Bronchial epithelial cell (primary cell): ENCODE measurements around the gene EDN3. TPM values are rescaled to one million over a fixed set of nuclear protein-coding genes. Genes with fewer than 3 reads are reported as not detected.

Experiments
- DNase-seq: peaks from one replicate; pipeline ENCODE4 v3.0.0-alpha.2; 2010; ENCODE audit warnings: low read depth
- FAIRE-seq: peaks from 2 replicates; lab custom pipeline; 2011; peaks lifted over from hg19 to GRCh38; lab: Jason Lieb, UNC
- H3K27me3 ChIP-seq: 2 replicates; pipeline ENCODE4 v1.5.1; 2011; ENCODE audit warnings: low read length; ENCODE audit not compliant: control insufficient read depth, insufficient read depth
- H3K36me3 ChIP-seq: 2 replicates; pipeline ENCODE4 v1.5.1; 2011; ENCODE audit warnings: low read length; ENCODE audit not compliant: control insufficient read depth, insufficient read depth
- H3K4me3 ChIP-seq: 2 replicates; pipeline ENCODE4 v1.5.1; 2011; ENCODE audit warnings: mild to moderate bottlenecking, low read depth, low read length, control low read depth
- total RNA-seq: library from RNA; depleted of rRNA; stranded (reverse); fragments of >200 nt; gene quantifications from 2 replicates; pipeline ENCODE4 v1.2.1, GENCODE V29; 2014
- TF ChIP-seq, protein P1 (sequence below): IDR thresholded peaks from 2 replicates; pipeline ENCODE4 v1.5.1; 2011; ENCODE audit warnings: mild to moderate bottlenecking, moderate library complexity, low read length, control low read depth, inconsistent platforms; ENCODE audit not compliant: insufficient read depth, severe bottlenecking

The EDN3 gene
- total RNA-seq, 1 donor from 2014 or later = not detected

DNA sequence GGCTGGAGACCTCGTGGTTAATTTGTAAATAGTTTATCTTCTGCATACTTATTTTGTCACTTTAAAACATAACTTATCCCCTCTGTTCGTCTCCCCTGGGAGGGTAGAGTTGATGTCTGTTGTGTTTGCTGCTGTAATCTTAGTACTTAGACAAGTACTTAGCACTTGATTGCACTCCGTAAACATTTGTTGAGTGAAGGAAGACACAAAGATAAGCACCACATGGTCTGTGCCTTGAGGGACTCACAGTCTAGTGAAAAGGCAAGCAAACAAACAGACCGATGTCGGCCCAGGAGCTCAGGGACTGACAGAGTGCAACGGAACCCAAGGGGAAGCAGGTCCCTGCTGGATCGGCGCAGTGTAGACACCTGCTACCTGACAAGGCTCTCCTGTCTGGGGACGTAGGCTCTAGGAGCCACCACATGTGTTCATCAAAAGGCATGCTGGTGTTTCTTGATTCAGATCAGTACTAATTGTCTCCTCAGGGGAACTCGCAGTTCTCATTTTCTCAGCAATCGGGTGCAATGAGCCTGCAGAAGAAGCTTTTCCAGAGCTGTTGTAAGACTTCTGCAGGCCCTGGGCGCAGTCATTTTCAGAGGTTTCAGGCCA lies 31.4 kb downstream of the EDN3 start:
- no peak for DNase-seq
- TF ChIP-seq, protein P1, sequence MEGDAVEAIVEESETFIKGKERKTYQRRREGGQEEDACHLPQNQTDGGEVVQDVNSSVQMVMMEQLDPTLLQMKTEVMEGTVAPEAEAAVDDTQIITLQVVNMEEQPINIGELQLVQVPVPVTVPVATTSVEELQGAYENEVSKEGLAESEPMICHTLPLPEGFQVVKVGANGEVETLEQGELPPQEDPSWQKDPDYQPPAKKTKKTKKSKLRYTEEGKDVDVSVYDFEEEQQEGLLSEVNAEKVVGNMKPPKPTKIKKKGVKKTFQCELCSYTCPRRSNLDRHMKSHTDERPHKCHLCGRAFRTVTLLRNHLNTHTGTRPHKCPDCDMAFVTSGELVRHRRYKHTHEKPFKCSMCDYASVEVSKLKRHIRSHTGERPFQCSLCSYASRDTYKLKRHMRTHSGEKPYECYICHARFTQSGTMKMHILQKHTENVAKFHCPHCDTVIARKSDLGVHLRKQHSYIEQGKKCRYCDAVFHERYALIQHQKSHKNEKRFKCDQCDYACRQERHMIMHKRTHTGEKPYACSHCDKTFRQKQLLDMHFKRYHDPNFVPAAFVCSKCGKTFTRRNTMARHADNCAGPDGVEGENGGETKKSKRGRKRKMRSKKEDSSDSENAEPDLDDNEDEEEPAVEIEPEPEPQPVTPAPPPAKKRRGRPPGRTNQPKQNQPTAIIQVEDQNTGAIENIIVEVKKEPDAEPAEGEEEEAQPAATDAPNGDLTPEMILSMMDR = no peak
- no peaks in the 10 kb centered on the region for H3K36me3 ChIP-seq
- no peak overlapping the region for H3K4me3 ChIP-seq
- H3K27me3 ChIP-seq = no peaks in the 10 kb centered on the region
- no peak for FAIRE-seq

DNA sequence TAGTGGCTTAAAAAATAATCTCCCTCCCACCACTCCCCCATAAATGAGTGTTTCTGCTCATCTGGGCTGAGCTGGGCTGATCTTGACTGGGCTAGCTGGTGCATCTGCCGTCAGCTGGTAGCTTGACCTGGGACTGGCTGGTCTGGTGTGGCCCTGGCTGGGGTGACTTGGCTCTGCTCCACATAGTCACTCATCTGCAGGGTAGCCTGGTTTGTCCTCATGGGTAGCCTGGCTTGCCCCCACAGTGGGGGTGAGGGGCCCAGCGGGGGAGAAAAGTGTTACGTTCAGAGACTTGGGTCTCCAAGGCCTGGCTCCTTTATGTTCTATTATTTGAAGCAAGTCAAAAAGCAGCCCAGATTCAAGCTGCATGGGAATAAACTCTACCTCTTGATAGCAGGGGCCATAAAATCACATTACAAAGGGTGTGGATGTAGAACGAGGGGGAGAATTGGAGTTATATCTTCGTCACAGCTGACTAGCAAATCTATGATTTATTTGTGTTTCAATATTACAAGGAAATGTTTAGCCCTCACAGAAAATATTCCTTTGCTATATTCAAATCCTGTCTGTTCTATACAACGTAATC lies 32.9 kb downstream of the EDN3 start:
- DNase-seq = no peak
- TF ChIP-seq, protein P1 = no peak
- Histone ChIP-seq H3K36me3 (no peaks in the 10 kb centered on the region), H3K4me3 (no peak overlapping the region), H3K27me3 (no peaks in the 10 kb centered on the region)
- FAIRE-seq = no peak

GRCh38 chr20:59333951-59334350 lies 33.5 kb downstream of the EDN3 start:
- H3K27me3 ChIP-seq = no peaks in the 10 kb centered on the region
- TF ChIP-seq, protein P1 = no peak
- no peak overlapping the region for H3K4me3 ChIP-seq
- DNase-seq = no peak
- FAIRE-seq = no peak
- no peaks in the 10 kb centered on the region for H3K36me3 ChIP-seq

DNA sequence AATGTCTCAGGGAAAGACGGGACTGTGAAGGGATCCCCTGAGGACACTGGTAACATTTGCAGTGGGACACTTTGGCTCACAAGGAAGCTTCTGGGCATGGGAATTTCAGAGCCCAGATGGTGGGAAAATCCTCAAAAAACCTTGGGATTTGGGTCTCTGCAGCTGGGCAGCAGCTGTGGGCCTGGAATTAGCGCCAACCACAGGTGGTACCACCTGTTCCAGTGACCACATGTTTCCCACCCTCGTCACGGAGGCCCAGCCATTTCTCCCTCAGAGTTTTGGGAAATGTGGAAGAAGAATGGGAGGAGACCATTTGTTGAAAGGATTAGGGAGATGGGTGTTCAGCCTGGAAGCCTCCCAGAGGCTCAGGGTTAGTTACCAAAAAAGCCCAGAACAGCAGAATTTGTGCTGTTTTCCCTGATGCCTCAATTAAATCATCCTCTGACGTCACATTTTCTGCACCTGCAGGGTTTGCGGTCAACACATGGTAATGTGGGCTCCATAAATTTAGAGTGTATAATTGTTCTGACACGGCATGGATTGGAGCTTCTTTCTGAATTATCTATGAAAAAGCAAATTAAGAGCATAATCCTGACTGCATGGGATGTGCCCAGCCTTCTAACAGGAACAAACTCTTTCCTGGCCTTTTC lies 34.4 kb downstream of the EDN3 start:
- H3K36me3 ChIP-seq = no peaks in the 10 kb centered on the region
- H3K27me3 ChIP-seq = no peaks in the 10 kb centered on the region
- TF ChIP-seq, protein P1 = no peak
- DNase-seq (no peak), FAIRE-seq (no peak)
- H3K4me3 ChIP-seq = no peak overlapping the region

DNA sequence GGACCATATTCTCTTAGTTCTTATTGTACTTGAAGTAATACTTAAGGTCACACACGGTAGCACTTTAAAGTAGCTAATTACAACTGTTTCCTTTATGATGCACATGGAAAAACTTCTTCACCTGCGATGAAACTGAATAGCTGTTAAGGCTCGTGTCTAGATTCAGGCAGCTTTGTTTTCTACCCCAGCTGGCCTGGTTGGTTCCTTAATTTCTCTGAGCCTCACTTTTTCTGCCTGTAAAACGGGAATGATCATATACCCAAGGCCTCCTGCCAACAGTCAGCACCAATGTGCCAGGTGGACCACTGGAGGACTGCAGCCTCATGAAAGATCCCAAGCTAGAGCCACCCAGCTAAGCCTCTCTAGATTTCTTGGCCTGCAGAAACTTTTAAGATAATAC lies 35.0 kb downstream of the EDN3 start:
- no peaks in the 10 kb centered on the region for H3K36me3 ChIP-seq
- TF ChIP-seq, protein P1 = no peak
- no peaks in the 10 kb centered on the region for H3K27me3 ChIP-seq
- H3K4me3 ChIP-seq = no peak overlapping the region
- FAIRE-seq (no peak), DNase-seq (no peak)
